Measurements from ENCODE around the gene ODC1.
A peak's percentile ranks its signal among the peaks of the same experiment; 100 is the strongest.

ODC1 gene

DNA sequence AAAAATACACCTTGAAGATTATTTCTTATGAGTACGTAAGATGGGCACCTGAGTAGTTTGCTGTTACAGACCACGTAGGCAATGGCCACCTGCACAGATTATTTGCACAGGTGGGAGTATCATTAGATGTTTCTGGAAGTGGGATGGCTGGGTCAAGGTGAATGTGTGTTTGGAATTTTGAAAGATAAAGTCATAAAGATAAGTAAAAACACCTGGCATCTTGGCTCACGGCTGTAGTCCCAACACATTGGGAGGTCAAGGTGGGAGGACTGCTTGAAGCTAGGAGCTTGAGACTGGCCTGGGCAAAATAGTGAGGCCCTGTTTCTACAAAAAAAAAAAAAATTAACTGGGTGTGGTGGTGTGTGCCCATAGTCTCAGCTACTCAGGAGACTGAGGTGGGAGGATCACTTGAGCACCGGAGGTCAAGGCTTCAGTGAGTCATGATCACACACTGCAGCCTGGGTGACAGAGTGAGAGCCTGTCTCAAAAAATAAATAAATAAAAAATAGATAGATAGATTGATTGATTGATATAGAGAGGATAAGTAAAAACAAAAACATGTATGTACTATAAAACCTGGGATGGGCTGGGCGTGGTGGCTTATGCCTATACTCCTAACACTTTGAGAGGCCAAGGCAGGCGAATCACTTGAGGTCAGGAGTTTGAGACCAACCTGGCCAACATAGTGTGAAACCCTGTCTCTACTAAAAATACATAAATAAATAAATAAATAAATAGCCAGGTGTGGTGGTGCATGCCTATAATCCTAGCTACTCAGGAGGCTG, 30.4 kb downstream of the ODC1 start:
- POLR2A ChIA-PET: no interaction called here
- no peak overlapping the region for H3K4me3 ChIP-seq (ENCODE audit: low read depth, low read length)
- H3K9me3 ChIP-seq (ENCODE audit: control insufficient read depth, insufficient read depth, low read depth, low read length): no peaks in the 10 kb centered on the region
- no peak overlapping the region for H3K27ac ChIP-seq (ENCODE audit: extremely low read depth, low read depth, low read length)
- H3K36me3 ChIP-seq (ENCODE audit: control insufficient read depth in 2 of 2, insufficient read depth in 1 of 2, low read length in 2 of 2): no peaks in the 10 kb centered on the region; a peak in 1 of 3 replicates
- H3K4me1 ChIP-seq (ENCODE audit: control insufficient read depth, insufficient read depth, low read length): peaks cover 2% of the 10 kb centered on the region; the same call in 1 of the 2 replicates
- CTCF ChIA-PET: interaction anchor here (0.6 to 3.3 kb wide), 7 partner anchors 9 to 620 kb away, joined by 3 to 16 read pairs (median 4); no protein-coding TSS in a partner anchor
- TF ChIP-seq ZNF302 (tag by site-specific recombination; IDR thresholded peaks at IDR 0.05; ENCODE audit: low read depth): no peak
- peak; percentile 72; the same call in 1 of the 2 replicates for TF ChIP-seq EGR2 (tag by site-specific recombination; IDR thresholded peaks at IDR 0.05; ENCODE audit: low read depth)
- no peak for TF ChIP-seq ZNF19 (tag by site-specific recombination; IDR thresholded peaks at IDR 0.05; ENCODE audit: low read depth)
- 0 out of 2 replicates have a peak, but pooled peaks have one; percentile 35 for TF ChIP-seq ZFHX2 (tag by site-specific recombination; conservative IDR thresholded peaks at IDR 0.05)
- no peak for TF ChIP-seq SCRT2 (tag by site-specific recombination; IDR thresholded peaks at IDR 0.05)
- TF ChIP-seq ZNF544 (tag by site-specific recombination; IDR thresholded peaks at IDR 0.05): no peak
- TF ChIP-seq, protein P1, sequence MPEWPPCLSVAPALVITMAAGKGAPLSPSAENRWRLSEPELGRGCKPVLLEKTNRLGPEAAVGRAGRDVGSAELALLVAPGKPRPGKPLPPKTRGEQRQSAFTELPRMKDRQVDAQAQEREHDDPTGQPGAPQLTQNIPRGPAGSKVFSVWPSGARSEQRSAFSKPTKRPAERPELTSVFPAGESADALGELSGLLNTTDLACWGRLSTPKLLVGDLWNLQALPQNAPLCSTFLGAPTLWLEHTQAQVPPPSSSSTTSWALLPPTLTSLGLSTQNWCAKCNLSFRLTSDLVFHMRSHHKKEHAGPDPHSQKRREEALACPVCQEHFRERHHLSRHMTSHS (tag by site-specific recombination; IDR thresholded peaks at IDR 0.05): no peak
- no peak for TF ChIP-seq SALL2 (tag by site-specific recombination; IDR thresholded peaks at IDR 0.05; ENCODE audit: borderline replicate concordance)
- TF ChIP-seq ZNF221 (tag by site-specific recombination; IDR thresholded peaks at IDR 0.05; ENCODE audit: borderline replicate concordance): no peak
- TF ChIP-seq ZNF202 (tag by site-specific recombination; IDR thresholded peaks at IDR 0.05; ENCODE audit: borderline replicate concordance): no peak
- TF ChIP-seq, protein P2, sequence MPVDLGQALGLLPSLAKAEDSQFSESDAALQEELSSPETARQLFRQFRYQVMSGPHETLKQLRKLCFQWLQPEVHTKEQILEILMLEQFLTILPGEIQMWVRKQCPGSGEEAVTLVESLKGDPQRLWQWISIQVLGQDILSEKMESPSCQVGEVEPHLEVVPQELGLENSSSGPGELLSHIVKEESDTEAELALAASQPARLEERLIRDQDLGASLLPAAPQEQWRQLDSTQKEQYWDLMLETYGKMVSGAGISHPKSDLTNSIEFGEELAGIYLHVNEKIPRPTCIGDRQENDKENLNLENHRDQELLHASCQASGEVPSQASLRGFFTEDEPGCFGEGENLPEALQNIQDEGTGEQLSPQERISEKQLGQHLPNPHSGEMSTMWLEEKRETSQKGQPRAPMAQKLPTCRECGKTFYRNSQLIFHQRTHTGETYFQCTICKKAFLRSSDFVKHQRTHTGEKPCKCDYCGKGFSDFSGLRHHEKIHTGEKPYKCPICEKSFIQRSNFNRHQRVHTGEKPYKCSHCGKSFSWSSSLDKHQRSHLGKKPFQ (tag by site-specific recombination; IDR thresholded peaks at IDR 0.05): no peak

DNA sequence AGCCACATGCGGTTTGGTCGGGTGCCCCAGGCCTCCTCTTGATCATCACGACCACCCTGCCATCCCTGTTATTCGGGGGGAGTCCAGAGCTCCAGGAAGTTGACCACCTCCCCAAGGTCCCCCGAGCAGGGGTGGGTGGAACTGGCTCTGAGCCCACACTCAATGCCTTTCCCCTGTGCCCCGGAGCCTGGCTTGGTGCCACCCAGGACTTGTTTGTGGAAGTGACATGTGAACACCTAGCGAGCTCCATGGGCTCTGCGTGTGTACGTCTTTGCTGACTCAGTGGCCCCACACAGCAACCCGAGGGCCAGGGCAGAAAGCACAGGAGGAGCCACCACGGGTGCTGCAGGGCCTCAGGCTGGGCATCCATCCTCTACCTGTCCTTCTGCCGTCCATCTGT, 32.5 kb downstream of the ODC1 start:
- ChIA-PET POLR2A (no interaction called here), CTCF (interaction anchor here (2.0 kb wide), 1 partner anchor 19 kb away, joined by 14 read pairs; no protein-coding TSS in a partner anchor)
- no peak overlapping the region for H3K4me3 ChIP-seq (ENCODE audit: low read depth, low read length)

DNA sequence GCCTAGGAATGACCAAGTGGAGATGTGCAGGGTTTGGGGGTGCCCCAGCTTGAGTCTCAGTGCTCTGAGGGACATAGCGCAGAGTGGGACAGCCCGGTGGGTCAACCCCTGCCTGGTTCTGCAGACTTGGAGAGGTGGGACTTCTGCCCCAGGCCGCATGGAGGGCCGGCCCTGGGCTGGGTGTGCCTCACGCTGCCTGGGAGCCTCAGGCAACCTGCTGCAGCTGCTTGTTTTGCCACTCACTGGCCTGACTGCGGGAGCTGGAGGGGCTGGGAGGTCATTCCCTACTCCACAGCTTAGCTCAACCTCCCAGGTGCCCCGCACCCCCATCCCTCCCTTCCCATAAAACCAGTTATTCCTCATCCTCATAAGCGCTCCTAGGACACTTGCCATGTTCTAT, 33.1 kb downstream of the ODC1 start:
- peaks cover 2% of the 10 kb centered on the region; the same call in 1 of the 2 replicates for H3K4me1 ChIP-seq (ENCODE audit: control insufficient read depth, insufficient read depth, low read length)
- TF ChIP-seq ZNF677 (tag by site-specific recombination; IDR thresholded peaks at IDR 0.05) (no peak), ZNF335 (tag by site-specific recombination; conservative IDR thresholded peaks at IDR 0.05) (no peak), ZNF626 (tag by site-specific recombination; IDR thresholded peaks at IDR 0.05) (no peak), TCF7L2 (IDR thresholded peaks at IDR 0.05; ENCODE audit: borderline replicate concordance, low read depth, low read length) (no peak), GLIS2 (tag by site-specific recombination; IDR thresholded peaks at IDR 0.05) (no peak), BCL11B (tag by site-specific recombination; IDR thresholded peaks at IDR 0.05; ENCODE audit: low read depth) (no peak), MYNN (tag by site-specific recombination; IDR thresholded peaks at IDR 0.05; ENCODE audit: borderline replicate concordance) (no peak), SALL2 (tag by site-specific recombination; IDR thresholded peaks at IDR 0.05; ENCODE audit: borderline replicate concordance) (no peak), SP7 (tag by site-specific recombination; IDR thresholded peaks at IDR 0.05) (no peak), ZNF16 (tag by site-specific recombination; IDR thresholded peaks at IDR 0.05; ENCODE audit: low read depth) (no peak), ZBTB8A (tag by site-specific recombination; IDR thresholded peaks at IDR 0.05) (no peak), ZXDB (tag by site-specific recombination; IDR thresholded peaks at IDR 0.05) (no peak), GLIS1 (tag by site-specific recombination; IDR thresholded peaks at IDR 0.05) (no peak), ZNF837 (tag by site-specific recombination; IDR thresholded peaks at IDR 0.05) (no peak), ZNF426 (tag by site-specific recombination; IDR thresholded peaks at IDR 0.05) (no peak)
- TF ChIP-seq, protein P3, sequence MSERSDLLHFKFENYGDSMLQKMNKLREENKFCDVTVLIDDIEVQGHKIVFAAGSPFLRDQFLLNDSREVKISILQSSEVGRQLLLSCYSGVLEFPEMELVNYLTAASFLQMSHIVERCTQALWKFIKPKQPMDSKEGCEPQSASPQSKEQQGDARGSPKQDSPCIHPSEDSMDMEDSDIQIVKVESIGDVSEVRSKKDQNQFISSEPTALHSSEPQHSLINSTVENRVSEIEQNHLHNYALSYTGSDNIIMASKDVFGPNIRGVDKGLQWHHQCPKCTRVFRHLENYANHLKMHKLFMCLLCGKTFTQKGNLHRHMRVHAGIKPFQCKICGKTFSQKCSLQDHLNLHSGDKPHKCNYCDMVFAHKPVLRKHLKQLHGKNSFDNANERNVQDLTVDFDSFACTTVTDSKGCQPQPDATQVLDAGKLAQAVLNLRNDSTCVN (tag by site-specific recombination; optimal IDR thresholded peaks at IDR 0.05): no peak
- H3K4me3 ChIP-seq (ENCODE audit: low read depth, low read length): no peak overlapping the region
- H3K27ac ChIP-seq (ENCODE audit: extremely low read depth, low read depth, low read length): no peak overlapping the region
- ChIA-PET CTCF (interaction anchor here (0.5 to 2.0 kb wide), 3 partner anchors 20 to 294 kb away, joined by 3 to 14 read pairs (median 4); no protein-coding TSS in a partner anchor), POLR2A (no interaction called here)
- H3K36me3 ChIP-seq (ENCODE audit: control insufficient read depth in 2 of 2, insufficient read depth in 1 of 2, low read length in 2 of 2): no peaks in the 10 kb centered on the region; a peak in 1 of 3 replicates
- no peaks in the 10 kb centered on the region for H3K9me3 ChIP-seq (ENCODE audit: control insufficient read depth, insufficient read depth, low read depth, low read length)

More for the DNA sequence above, 32.5 kb downstream of the ODC1 start:
- Histone ChIP-seq H3K4me1 (ENCODE audit: control insufficient read depth, insufficient read depth, low read length) (peaks cover 2% of the 10 kb centered on the region; the same call in 1 of the 2 replicates), H3K36me3 (ENCODE audit: control insufficient read depth in 2 of 2, insufficient read depth in 1 of 2, low read length in 2 of 2) (no peaks in the 10 kb centered on the region; a peak in 1 of 3 replicates), H3K27ac (ENCODE audit: extremely low read depth, low read depth, low read length) (no peak overlapping the region), H3K9me3 (ENCODE audit: control insufficient read depth, insufficient read depth, low read depth, low read length) (no peaks in the 10 kb centered on the region)
- TF ChIP-seq KLF1 (tag by site-specific recombination; IDR thresholded peaks at IDR 0.05): no peak
- TF ChIP-seq ZNF266 (tag by site-specific recombination; IDR thresholded peaks at IDR 0.05; ENCODE audit: low read depth): no peak
- TF ChIP-seq KLF10 (tag by site-specific recombination; IDR thresholded peaks at IDR 0.05): no peak
